IMR-90 (cell line): ENCODE measurements around the gene FMN2. TPM values are rescaled to one million over a fixed set of nuclear protein-coding genes. Genes with fewer than 3 reads are reported as not detected.
A peak's percentile ranks its signal among the peaks of the same experiment; 100 is the strongest.

ENCODE experiments used
- ATAC-seq: fragments of 200-7000 bp; cut with Tn5 transposase; 2 replicates; pipeline ENCODE4 v1.9.1; 2020; ENCODE audit warnings: low read depth, mild to moderate bottlenecking, moderate library complexity
- BruUV-seq: library from RNA; stranded (reverse); fragments of 400-500 nt; replicated peaks from 2 replicates; lab custom pipeline; 2021; lab: Mats Ljungman, UMichigan
- CTCF ChIA-PET: fragments of 300-600 bp; formaldehyde crosslinking; extraction: SDS; loops from one replicate; lab custom pipeline; 2021; ENCODE audit warnings: antibody characterized with exemption; lab: Yijun Ruan, JAX
- POLR2A ChIA-PET: fragments of 300-600 bp; sonication (Branson Sonifier 250); formaldehyde crosslinking; loops from one replicate; lab custom pipeline; 2022; ENCODE audit warnings: antibody characterized with exemption; ENCODE audit not compliant: unreplicated experiment; lab: Charles Lee
- DNase-seq: peaks from one replicate; pipeline ENCODE4 v3.0.0; 2013
- H2AFZ ChIP-seq: replicated peaks from 2 replicates; pipeline ENCODE3; 2013; ENCODE audit warnings: low read length, mild to moderate bottlenecking; ENCODE audit not compliant: poor library complexity
- H2AK5ac ChIP-seq: 2 replicates; pipeline ENCODE4 v1.6.1; 2013; ENCODE audit warnings: low read depth, low read length, inconsistent platforms
- H2AK9ac ChIP-seq: replicated peaks from 2 replicates; pipeline ENCODE3; 2013; ENCODE audit warnings: mild to moderate bottlenecking, low read depth, low read length, moderate library complexity; ENCODE audit not compliant: poor library complexity
- H2BK120ac ChIP-seq: 2 replicates; pipeline ENCODE4 v1.6.1; 2013; ENCODE audit warnings: low read depth, low read length, inconsistent platforms
- H2BK15ac ChIP-seq: 3 replicates; pipeline ENCODE4 v1.6.1; 2013; ENCODE audit warnings: low read depth, low read length, inconsistent platforms
- H2BK20ac ChIP-seq: 2 replicates; pipeline ENCODE4 v1.6.1; 2013; ENCODE audit warnings: low read depth, mild to moderate bottlenecking, inconsistent platforms, low read length, moderate library complexity
- H2BK5ac ChIP-seq: 2 replicates; pipeline ENCODE4 v1.6.1; 2013; ENCODE audit warnings: mild to moderate bottlenecking, low read depth, low read length, inconsistent platforms; ENCODE audit not compliant: poor library complexity, severe bottlenecking
- H3K14ac ChIP-seq: replicated peaks from 2 replicates; pipeline ENCODE4 v1.6.1; 2013; ENCODE audit warnings: low read depth, low read length, inconsistent platforms
- H3K18ac ChIP-seq: 2 replicates; pipeline ENCODE4 v1.6.1; 2013; ENCODE audit warnings: low read depth, low read length, control low read depth
- H3K23ac ChIP-seq: 2 replicates; pipeline ENCODE4 v1.6.1; 2013; ENCODE audit warnings: low read depth, low read length, inconsistent platforms
- H3K27ac ChIP-seq: 2 replicates; pipeline ENCODE4 v1.5.1; 2013; ENCODE audit warnings: mild to moderate bottlenecking, control low read depth, low read length; ENCODE audit not compliant: insufficient read depth
- H3K27me3 ChIP-seq: 2 replicates; pipeline ENCODE4 v1.6.1; 2013; ENCODE audit warnings: low read length; ENCODE audit not compliant: control insufficient read depth, insufficient read depth
- H3K36me3 ChIP-seq: 2 replicates; pipeline ENCODE4 v1.6.1; 2013; ENCODE audit warnings: low read length, mixed read lengths; ENCODE audit not compliant: control insufficient read depth, insufficient read depth
- H3K4ac ChIP-seq: 2 replicates; pipeline ENCODE4 v1.6.1; 2013; ENCODE audit warnings: low read depth, low read length, inconsistent platforms
- H3K4me1 ChIP-seq: 2 replicates; pipeline ENCODE4 v1.6.1; 2013; ENCODE audit warnings: low read length, mixed read lengths; ENCODE audit not compliant: control insufficient read depth, insufficient read depth
- H3K4me2 ChIP-seq: 2 replicates; pipeline ENCODE4 v1.6.1; 2013; ENCODE audit warnings: low read depth, mild to moderate bottlenecking, control low read depth, low read length, moderate library complexity
- H3K4me3 ChIP-seq: 2 replicates; pipeline ENCODE4 v1.5.1; 2013; ENCODE audit warnings: low read depth, mild to moderate bottlenecking, control low read depth, low read length, moderate library complexity; ENCODE audit not compliant: insufficient read depth
- H3K56ac ChIP-seq: 2 replicates; pipeline ENCODE4 v1.6.1; 2013; ENCODE audit warnings: low read length, inconsistent platforms; ENCODE audit not compliant: insufficient read depth; ENCODE audit errors: extremely low read depth
- H3K79me1 ChIP-seq, 2 experiments: 2 replicates each; pipeline ENCODE4 v1.6.1; 2013; ENCODE audit warnings: low read length in 2 of 2, inconsistent platforms in 1 of 2, low read depth in 1 of 2
- H3K9ac ChIP-seq: 2 replicates; pipeline ENCODE4 v1.6.1; 2013; ENCODE audit warnings: low read depth, low read length, control low read depth
- H3K9me1 ChIP-seq: 2 replicates; pipeline ENCODE4 v1.6.1; 2013; ENCODE audit warnings: low read length, inconsistent platforms; ENCODE audit not compliant: insufficient read depth
- H3K9me3 ChIP-seq: 2 replicates; pipeline ENCODE4 v1.6.1; 2013; ENCODE audit warnings: low read length; ENCODE audit not compliant: control insufficient read depth, insufficient read depth
- H4K20me1 ChIP-seq: 2 replicates; pipeline ENCODE4 v1.6.1; 2013; ENCODE audit warnings: low read length, inconsistent platforms; ENCODE audit not compliant: insufficient read depth
- H4K5ac ChIP-seq: 2 replicates; pipeline ENCODE4 v1.6.1; 2013; ENCODE audit warnings: mild to moderate bottlenecking, low read depth, low read length, control low read depth
- H4K8ac ChIP-seq, 2 experiments: 2 replicates each; pipeline ENCODE4 v1.6.1; 2013; ENCODE audit warnings: low read depth in 2 of 2, low read length in 2 of 2, control low read depth in 1 of 2, inconsistent platforms in 1 of 2
- H4K91ac ChIP-seq: 2 replicates; pipeline ENCODE4 v1.6.1; 2013; ENCODE audit warnings: low read depth, low read length, inconsistent platforms; ENCODE audit not compliant: insufficient read depth
- BHLHE40 ChIP-seq: fragments of 150-350 bp; IDR thresholded peaks from 2 replicates; pipeline ENCODE4 v1.6.1; 2016; ENCODE audit warnings: mild to moderate bottlenecking, low read depth, low read length
- CEBPB ChIP-seq: IDR thresholded peaks from 2 replicates; pipeline ENCODE4 v1.6.1; 2012; ENCODE audit warnings: low read depth, low read length, improper control_type of control experiment
- CHD1 ChIP-seq: IDR thresholded peaks from 2 replicates; pipeline ENCODE4 v1.6.1; 2012; ENCODE audit warnings: low read depth, low read length, improper control_type of control experiment
- ELK1 ChIP-seq: fragments of 150-350 bp; IDR thresholded peaks from 2 replicates; pipeline ENCODE4 v1.6.1; 2016; ENCODE audit warnings: low read depth, mild to moderate bottlenecking, low read length, moderate library complexity, borderline replicate concordance
- MAFK ChIP-seq: IDR thresholded peaks from 2 replicates; pipeline ENCODE4 v1.6.1; 2012; ENCODE audit warnings: low read depth, low read length, improper control_type of control experiment
- MXI1 ChIP-seq: IDR thresholded peaks from 2 replicates; pipeline ENCODE4 v1.6.1; 2012; ENCODE audit warnings: low read depth, mild to moderate bottlenecking, low read length, moderate library complexity, borderline replicate concordance
- NFE2L2 ChIP-seq: fragments of 150-350 bp; IDR thresholded peaks from 2 replicates; pipeline ENCODE4 v1.6.1; 2016; ENCODE audit warnings: low read depth, mild to moderate bottlenecking, low read length
- RCOR1 ChIP-seq: IDR thresholded peaks from 2 replicates; pipeline ENCODE4 v1.6.1; 2012; ENCODE audit warnings: mild to moderate bottlenecking, low read length, improper control_type of control experiment; ENCODE audit not compliant: insufficient replicate concordance
- RFX5 ChIP-seq: IDR thresholded peaks from 2 replicates; pipeline ENCODE4 v1.8.0; 2012; ENCODE audit warnings: low read depth, mild to moderate bottlenecking, low read length, moderate library complexity
- USF2 ChIP-seq: fragments of 150-350 bp; IDR thresholded peaks from 2 replicates; pipeline ENCODE4 v1.6.1; 2017; ENCODE audit warnings: mild to moderate bottlenecking, antibody characterized with exemption, low read length, low read depth
- WGBS, 2 experiments: methylation state at CpG; one replicate each; pipeline versions ENCODE4 v1.1.5 to v1.1.7; 2013; ENCODE audit warnings: missing lambda C conversion rate in 2 of 2; ENCODE audit not compliant: insufficient read length in 1 of 2; ENCODE audit errors: extremely low coverage in 2 of 2; 5-methylcytosine and 5-hydroxymethylcytosine counted together
- dilution Hi-C: fragments of 300-500 bp; cut with HindIII; formaldehyde crosslinking; loops from one replicate; pipeline ENCODE4 v1.14.3; 2018; ENCODE audit warnings: low sequenced_read_pairs; ENCODE audit not compliant: unreplicated experiment
- in situ Hi-C: fragments of 300-500 bp; cut with MboI; formaldehyde crosslinking; loops from 3 replicates; pipeline ENCODE4 v1.14.3; 2019; ENCODE audit warnings: low sequenced_read_pairs, inconsistent platforms, mixed read lengths
- intact Hi-C: fragments of 100-400 bp; cut with micrococcal nuclease; formaldehyde crosslinking; loops from 2 replicates; pipeline ENCODE4 v1.10.0; 2022
- polyA plus RNA-seq, 3 experiments: library from polyadenylated mRNA; depleted of rRNA; stranded (reverse); fragments of >200 nt; gene quantifications; 2 replicates each; pipeline ENCODE4 v1.2.3, GENCODE V29; 2012; ENCODE audit warnings: low replicate concordance in 1 of 3
- total RNA-seq: library from RNA; depleted of rRNA; stranded (reverse); fragments of >200 nt; gene quantifications from 2 replicates; pipeline ENCODE4 v1.2.3, GENCODE V29; 2012
- TF ChIP-seq, protein P1 (sequence below): conservative IDR thresholded peaks from 2 replicates; pipeline ENCODE4 v1.5.1; 2012; ENCODE audit warnings: mild to moderate bottlenecking, low read depth, low read length, improper control_type of control experiment

FMN2 gene
- total and polyA plus RNA-seq, 2 of the 4 experiments (the other 2 are of a cell fraction) = 29.0 to 35.8 TPM

DNA sequence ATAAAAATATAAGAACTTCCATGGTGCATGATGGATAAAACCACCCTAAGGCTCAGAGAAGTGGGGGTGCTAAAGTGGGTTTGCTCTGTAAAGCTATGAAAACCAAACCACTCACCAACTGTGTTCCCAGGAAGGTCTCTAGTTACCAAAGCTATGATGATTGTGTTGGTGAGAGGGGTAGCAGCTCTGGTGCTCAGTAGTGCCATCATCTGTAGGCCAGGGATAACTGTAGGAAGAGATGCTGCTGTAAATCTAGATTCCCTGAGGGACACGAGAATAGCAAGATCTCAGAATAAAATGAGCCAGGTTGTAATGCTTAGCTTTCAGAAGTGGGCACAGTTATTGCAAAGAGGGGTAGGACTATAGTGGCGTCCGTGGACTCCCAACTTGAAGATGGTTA lies 395.8 kb downstream of the FMN2 start:
- dilution Hi-C loops = no loop called here
- intact Hi-C loops = no loop called here
- in situ Hi-C loops = no loop called here
- Histone ChIP-seq H3K4me2 (no peak overlapping the region), H2AFZ (no peak overlapping the region), H3K4me3 (no peak overlapping the region), H3K18ac (no peak overlapping the region), H3K56ac (no peak overlapping the region), H3K27me3 (no peaks in the 10 kb centered on the region), H3K27ac (no peak overlapping the region), H2BK15ac (no peak overlapping the region; the same call in 2 of the 3 replicates), H3K9me1 (peaks cover 7% of the 10 kb centered on the region), H4K91ac (no peak overlapping the region; the same call in 1 of the 2 replicates), H3K14ac (no peak overlapping the region), H3K36me3 (no peaks in the 10 kb centered on the region; the same call in 1 of the 2 replicates), H2AK9ac (no peak overlapping the region), H3K4ac (no peak overlapping the region), H2BK20ac (no peak overlapping the region), H2BK120ac (no peak overlapping the region), H3K4me1 (peaks cover 3% of the 10 kb centered on the region), H2BK5ac (no peak overlapping the region), H3K9me3 (no peaks in the 10 kb centered on the region), H3K9ac (no peak overlapping the region), H4K5ac (no peak overlapping the region), H3K79me1 (peaks cover 0 to 14% of the 10 kb centered on the region in 2 experiments; a peak in 1 of 4 replicates), H2AK5ac (peak overlapping the region; percentile 13; the same call in 1 of the 2 replicates), H4K8ac (no peak overlapping the region), H3K23ac (no peak overlapping the region), H4K20me1 (no peaks in the 10 kb centered on the region)
- ChIA-PET POLR2A (no interaction called here), CTCF (interaction anchor here (1.1 kb wide), 1 partner anchor 136 kb away, joined by 3 read pairs; no protein-coding TSS in a partner anchor)
- no TSS peak for BruUV-seq
- no peak for DNase-seq
- TF ChIP-seq, protein P1, sequence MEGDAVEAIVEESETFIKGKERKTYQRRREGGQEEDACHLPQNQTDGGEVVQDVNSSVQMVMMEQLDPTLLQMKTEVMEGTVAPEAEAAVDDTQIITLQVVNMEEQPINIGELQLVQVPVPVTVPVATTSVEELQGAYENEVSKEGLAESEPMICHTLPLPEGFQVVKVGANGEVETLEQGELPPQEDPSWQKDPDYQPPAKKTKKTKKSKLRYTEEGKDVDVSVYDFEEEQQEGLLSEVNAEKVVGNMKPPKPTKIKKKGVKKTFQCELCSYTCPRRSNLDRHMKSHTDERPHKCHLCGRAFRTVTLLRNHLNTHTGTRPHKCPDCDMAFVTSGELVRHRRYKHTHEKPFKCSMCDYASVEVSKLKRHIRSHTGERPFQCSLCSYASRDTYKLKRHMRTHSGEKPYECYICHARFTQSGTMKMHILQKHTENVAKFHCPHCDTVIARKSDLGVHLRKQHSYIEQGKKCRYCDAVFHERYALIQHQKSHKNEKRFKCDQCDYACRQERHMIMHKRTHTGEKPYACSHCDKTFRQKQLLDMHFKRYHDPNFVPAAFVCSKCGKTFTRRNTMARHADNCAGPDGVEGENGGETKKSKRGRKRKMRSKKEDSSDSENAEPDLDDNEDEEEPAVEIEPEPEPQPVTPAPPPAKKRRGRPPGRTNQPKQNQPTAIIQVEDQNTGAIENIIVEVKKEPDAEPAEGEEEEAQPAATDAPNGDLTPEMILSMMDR = no peak
- no peak for TF ChIP-seq CEBPB
- no peak for TF ChIP-seq NFE2L2
- no peak for TF ChIP-seq USF2
- no peak for TF ChIP-seq CHD1
- no peak for TF ChIP-seq BHLHE40
- no peak for TF ChIP-seq RCOR1
- no peak for TF ChIP-seq MAFK
- TF ChIP-seq ELK1 = no peak
- TF ChIP-seq RFX5 = no peak
- no peak for TF ChIP-seq MXI1
- no peak for ATAC-seq
- WGBS, 2 experiments = 75% methylated on average over 1 of the region's 3 CpGs; no CpG with 5 or more reads in 1 of the 2 experiments
